Measurements from ENCODE around the gene PSME2.

- TF ChIP-seq POLR2AphosphoS5 (IDR thresholded peaks at IDR 0.05; ENCODE audit: borderline replicate concordance, low read depth, low read length) (no peak), EZH2 (IDR thresholded peaks at IDR 0.05) (no peak)
These were observed 13.4 kb downstream of the PSME2 start for GRCh38 chr14:24132976-24133375.
